HepG2 (cell line): Measurements from ENCODE around the gene NOS2. TPM values are rescaled to one million over a fixed set of nuclear protein-coding genes. Genes with fewer than 3 reads are reported as not detected.
A peak's percentile ranks its signal among the peaks of the same experiment; 100 is the strongest.

ENCODE experiments used
- ATAC-seq: fragments of 200-7000 bp; cut with Tn5 transposase; 3 replicates; pipeline ENCODE4 v1.9.1; 2020; ENCODE audit warnings: mild to moderate bottlenecking, moderate library complexity
- BruUV-seq: library from RNA; stranded (reverse); fragments of 400-500 nt; replicated peaks from 2 replicates; lab custom pipeline; 2021; lab: Mats Ljungman, UMichigan
- CTCF ChIA-PET: fragments of 300-600 bp; formaldehyde crosslinking; extraction: SDS; loops from one replicate; lab custom pipeline; 2021; ENCODE audit warnings: low total read pairs, inconsistent platforms, low intra/inter-chr PET ratio; lab: Yijun Ruan, JAX
- POLR2A ChIA-PET: fragments of 350-600 bp; sonication (Branson Sonifier 250); formaldehyde crosslinking; loops from one replicate; lab custom pipeline; 2020; ENCODE audit warnings: antibody characterized with exemption, inconsistent platforms; lab: Yijun Ruan, JAX
- DNase-seq: peaks from one replicate; pipeline ENCODE4 v3.0.0-alpha.2; 2015; ENCODE audit warnings: low spot score
- FAIRE-seq: peaks from 3 replicates; lab custom pipeline; 2011; peaks lifted over from hg19 to GRCh38; lab: Jason Lieb, UNC
- H2AFZ ChIP-seq: one replicate; pipeline ENCODE4 v1.6.1; 2011; ENCODE audit warnings: low read length, inconsistent platforms
- H3K27ac ChIP-seq: fragments of 300-600 bp; 3 replicates; pipeline ENCODE4 v1.8.0; 2011; ENCODE audit warnings: mixed run types, mild to moderate bottlenecking, mixed read lengths, low read length, inconsistent platforms; ENCODE audit not compliant: insufficient read depth; ENCODE audit errors: extremely low read length
- H3K27me3 ChIP-seq, 2 experiments: fragments of 200-600 bp in 1 of 2; 2 replicates in 1 of 2; 3 replicates in 1 of 2; pipeline versions ENCODE4 v1.6.0 to v1.8.0; 2011; ENCODE audit warnings: low read length in 2 of 2, mild to moderate bottlenecking in 2 of 2, moderate library complexity in 2 of 2, inconsistent platforms in 1 of 2; ENCODE audit not compliant: insufficient read depth in 2 of 2, control insufficient read depth in 1 of 2
- H3K36me3 ChIP-seq, 2 experiments: fragments of 200-600 bp in 1 of 2; replicated peaks in 1 of 2; 2 replicates in 1 of 2; 3 replicates in 1 of 2; pipeline versions ENCODE4 v1.5.1 to v1.8.0; 2011; ENCODE audit warnings: low read length in 2 of 2, inconsistent platforms in 1 of 2; ENCODE audit not compliant: insufficient read depth in 2 of 2, control insufficient read depth in 1 of 2
- H3K4me1 ChIP-seq: 2 replicates; pipeline ENCODE4 v1.5.1; 2012; ENCODE audit warnings: low read length, inconsistent platforms; ENCODE audit not compliant: insufficient read depth
- H3K4me2 ChIP-seq: 2 replicates; pipeline ENCODE4 v1.6.0; 2011; ENCODE audit warnings: low read depth, low read length, inconsistent platforms
- H3K4me3 ChIP-seq, 3 experiments: fragments of 200-600 bp in 1 of 3; sonication (generic), shearing (Covaris generic) in 1 of 3; replicated peaks in 1 of 3; 2 replicates each; pipeline ENCODE4 v1.5.1; 2011 to 2016; ENCODE audit warnings: low read length in 3 of 3, inconsistent platforms in 2 of 3, low read depth in 2 of 3, mild to moderate bottlenecking in 2 of 3, control low read depth in 1 of 3, mixed read lengths in 1 of 3; ENCODE audit not compliant: insufficient read depth in 1 of 3
- H3K79me2 ChIP-seq: one replicate; pipeline ENCODE4 v1.6.1; 2011; ENCODE audit warnings: low read length, inconsistent platforms; ENCODE audit not compliant: insufficient read depth
- H3K9ac ChIP-seq: 2 replicates; pipeline ENCODE4 v1.6.0; 2011; ENCODE audit warnings: mild to moderate bottlenecking, low read depth, low read length, inconsistent platforms; ENCODE audit not compliant: insufficient read depth
- H3K9me3 ChIP-seq: 2 replicates; pipeline ENCODE4 v1.5.1; 2012; ENCODE audit warnings: mild to moderate bottlenecking, low read length
- H4K20me1 ChIP-seq: 2 replicates; pipeline ENCODE4 v1.6.0; 2011; ENCODE audit warnings: inconsistent platforms, mild to moderate bottlenecking, low read length, moderate library complexity; ENCODE audit not compliant: insufficient read depth
- ETV5 ChIP-seq: IDR thresholded peaks from 2 replicates; pipeline ENCODE4 v1.6.1; 2018; ENCODE audit warnings: missing biosample characterization, missing genetic modification reagents, inconsistent platforms, borderline replicate concordance
- RAD21 ChIP-seq: fragments of 450-650 bp; formaldehyde crosslinking; IDR thresholded peaks from 2 replicates; pipeline ENCODE4 v1.5.0; 2020; ENCODE audit warnings: mild to moderate bottlenecking
- RBM22 ChIP-seq: fragments of 200-400 bp; formaldehyde crosslinking; optimal IDR thresholded peaks from 2 replicates; pipeline ENCODE3; 2017; ENCODE audit warnings: mild to moderate bottlenecking, low read length, moderate library complexity
- SMC3 ChIP-seq: IDR thresholded peaks from 2 replicates; pipeline ENCODE4 v1.6.1; 2011; ENCODE audit warnings: low read length, improper control_type of control experiment
- STAG1 ChIP-seq: sonication (generic); formaldehyde crosslinking; IDR thresholded peaks from 2 replicates; pipeline ENCODE4 v1.4.0; 2020; ENCODE audit warnings: missing genetic modification reagents
- XRCC5 ChIP-seq: fragments of 200-400 bp; formaldehyde crosslinking; optimal IDR thresholded peaks from 2 replicates; pipeline ENCODE3; 2017; ENCODE audit warnings: mild to moderate bottlenecking, low read length
- ZFP82 ChIP-seq: sonication (generic); formaldehyde crosslinking; IDR thresholded peaks from 2 replicates; pipeline ENCODE4 v1.5.1; 2020; ENCODE audit warnings: mild to moderate bottlenecking, missing genetic modification reagents, borderline replicate concordance
- ZNF629 ChIP-seq: sonication (generic); formaldehyde crosslinking; conservative IDR thresholded peaks from 2 replicates; pipeline ENCODE4 v1.5.0; 2020; ENCODE audit warnings: missing genetic modification reagents
- ZNF746 ChIP-seq: sonication (generic); formaldehyde crosslinking; IDR thresholded peaks from 2 replicates; pipeline ENCODE4 v1.8.0; 2022; ENCODE audit warnings: mild to moderate bottlenecking, missing genetic modification reagents
- ZNF841 ChIP-seq: sonication (generic); formaldehyde crosslinking; IDR thresholded peaks from 2 replicates; pipeline ENCODE4 v1.8.1; 2023; ENCODE audit warnings: missing genetic modification reagents, borderline replicate concordance
- WGBS: methylation state at CpG from one replicate; pipeline ENCODE4 v1.1.6; 2017; ENCODE audit warnings: low lambda C conversion rate; 5-methylcytosine and 5-hydroxymethylcytosine counted together
- in situ Hi-C: cut with HindIII; loops from 2 replicates; pipeline ENCODE4 v1.10.0; 2017; ENCODE audit warnings: low pct_unique_long_range_greater_than_20kb; ENCODE audit not compliant: extremely low pct_ligation_motif_present
- intact Hi-C: fragments of 100-400 bp; cut with micrococcal nuclease; formaldehyde crosslinking; loops from one replicate; pipeline ENCODE4 v1.10.0; 2022; ENCODE audit not compliant: unreplicated experiment
- polyA plus RNA-seq, 8 experiments: library from polyadenylated mRNA; depleted of rRNA in 3 of 8; stranded (reverse) in 7 of 8; unstranded in 1 of 8; fragments of >200 nt; fragmentation: Illumina TruSeq in 4 of 8; extraction: Trizol in 4 of 8; gene quantifications; 2 replicates each; pipeline versions ENCODE4 v1.2.1 to v1.2.3, GENCODE V29; 2011 to 2016; ENCODE audit warnings: low read depth in 4 of 8, missing spikeins in 1 of 8, mixed read lengths in 1 of 8; ENCODE audit not compliant: insufficient read depth in 1 of 8
- total RNA-seq, 5 experiments: library from RNA; depleted of rRNA; stranded (reverse); fragments of >200 nt; fragmentation: Illumina TruSeq; extraction: Trizol; gene quantifications; 2 replicates each; pipeline ENCODE4 v1.2.3, GENCODE V29; 2016; ENCODE audit warnings: low read depth in 1 of 5
- TF ChIP-seq, protein P1 (sequence below): sonication (generic); formaldehyde crosslinking; IDR thresholded peaks from 2 replicates; pipeline ENCODE4 v1.5.0; 2020; ENCODE audit warnings: mild to moderate bottlenecking, low read depth, missing genetic modification reagents, borderline replicate concordance
- TF ChIP-seq, protein P2 (sequence below): sonication (generic); formaldehyde crosslinking; IDR thresholded peaks from 2 replicates; pipeline ENCODE4 v1.5.0; 2020; ENCODE audit warnings: mild to moderate bottlenecking, missing genetic modification reagents, moderate library complexity

The NOS2 gene
- total and polyA plus RNA-seq, 2 of the 13 experiments (the other 11 are each of a cell fraction or from before 2014, with no cell fraction given), result 0.02 TPM; not detected in 1

DNA sequence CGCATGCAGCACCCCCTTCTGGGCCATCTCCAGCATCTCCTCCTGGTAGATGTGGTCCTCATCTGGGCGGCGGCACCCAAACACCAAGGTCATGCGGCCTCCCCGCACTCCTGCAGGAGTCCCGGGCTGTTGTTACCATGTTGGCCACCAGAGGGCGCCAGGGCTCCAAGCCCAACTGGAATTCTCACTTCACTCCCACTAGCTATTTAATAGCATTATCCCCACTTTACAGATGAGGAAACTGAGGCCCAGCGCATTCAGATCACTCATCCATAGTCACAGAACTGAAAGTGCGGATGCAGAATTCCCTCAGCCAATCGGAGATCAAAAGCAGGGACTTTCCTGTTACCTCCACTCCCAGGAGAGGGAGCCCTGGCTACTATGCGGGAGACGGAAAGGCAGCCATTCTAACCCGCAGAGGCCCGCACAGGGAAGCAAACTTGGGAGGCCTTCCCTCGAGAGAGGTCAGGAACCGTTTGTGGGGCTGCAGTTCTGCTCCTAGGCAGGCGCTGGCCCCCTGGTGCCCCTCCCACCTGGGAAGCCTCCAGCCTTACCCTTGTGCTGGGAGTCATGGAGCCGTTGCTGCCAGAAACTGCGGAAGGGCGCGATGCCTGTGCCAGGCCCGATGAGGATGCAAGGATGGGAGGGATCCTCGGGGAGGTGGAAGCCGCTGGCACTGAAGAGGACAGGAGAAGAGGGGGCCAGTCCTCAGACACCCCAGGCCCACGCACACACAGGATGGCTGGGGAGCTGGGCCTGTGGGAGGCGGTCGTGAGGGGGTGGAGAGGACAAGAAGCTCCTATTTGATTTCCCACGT, 40.1 kb downstream of the NOS2 start:
- Histone ChIP-seq H4K20me1 (no peaks in the 10 kb centered on the region), H3K9ac (no peak overlapping the region), H3K9me3 (no peaks in the 10 kb centered on the region), H2AFZ (no peak overlapping the region), H3K79me2 (no peaks in the 10 kb centered on the region), H3K4me2 (no peak overlapping the region), H3K4me3 (no peak overlapping the region), H3K4me1 (no peaks in the 10 kb centered on the region), H3K27ac (no peak overlapping the region), H3K36me3 (no peaks in the 10 kb centered on the region), H3K27me3 (no peaks in the 10 kb centered on the region; a peak in 1 of 5 replicates)
- intact Hi-C loops, result loop anchor here (1.0 kb wide), 2 partner anchors 45 to 120 kb away; no protein-coding TSS in a partner anchor
- peak; percentile 79 for ATAC-seq
- in situ Hi-C loops, result loop anchor here (5.0 kb wide), 1 partner anchor 122 kb away; no protein-coding TSS in a partner anchor
- 52% methylated on average over 16 of the region's 28 CpGs for WGBS
- peak; percentile 32 for DNase-seq
- no peak for TF ChIP-seq ZNF746 (CRISPR knock-in tag)
- TF ChIP-seq ZNF841 (CRISPR knock-in tag), result no peak
- TF ChIP-seq, protein P1, sequence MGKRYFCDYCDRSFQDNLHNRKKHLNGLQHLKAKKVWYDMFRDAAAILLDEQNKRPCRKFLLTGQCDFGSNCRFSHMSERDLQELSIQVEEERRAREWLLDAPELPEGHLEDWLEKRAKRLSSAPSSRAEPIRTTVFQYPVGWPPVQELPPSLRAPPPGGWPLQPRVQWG (CRISPR knock-in tag), result no peak
- TF ChIP-seq, protein P2, sequence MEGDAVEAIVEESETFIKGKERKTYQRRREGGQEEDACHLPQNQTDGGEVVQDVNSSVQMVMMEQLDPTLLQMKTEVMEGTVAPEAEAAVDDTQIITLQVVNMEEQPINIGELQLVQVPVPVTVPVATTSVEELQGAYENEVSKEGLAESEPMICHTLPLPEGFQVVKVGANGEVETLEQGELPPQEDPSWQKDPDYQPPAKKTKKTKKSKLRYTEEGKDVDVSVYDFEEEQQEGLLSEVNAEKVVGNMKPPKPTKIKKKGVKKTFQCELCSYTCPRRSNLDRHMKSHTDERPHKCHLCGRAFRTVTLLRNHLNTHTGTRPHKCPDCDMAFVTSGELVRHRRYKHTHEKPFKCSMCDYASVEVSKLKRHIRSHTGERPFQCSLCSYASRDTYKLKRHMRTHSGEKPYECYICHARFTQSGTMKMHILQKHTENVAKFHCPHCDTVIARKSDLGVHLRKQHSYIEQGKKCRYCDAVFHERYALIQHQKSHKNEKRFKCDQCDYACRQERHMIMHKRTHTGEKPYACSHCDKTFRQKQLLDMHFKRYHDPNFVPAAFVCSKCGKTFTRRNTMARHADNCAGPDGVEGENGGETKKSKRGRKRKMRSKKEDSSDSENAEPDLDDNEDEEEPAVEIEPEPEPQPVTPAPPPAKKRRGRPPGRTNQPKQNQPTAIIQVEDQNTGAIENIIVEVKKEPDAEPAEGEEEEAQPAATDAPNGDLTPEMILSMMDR (CRISPR knock-in tag), result peak; percentile 86
- peak; percentile 58; the same call in 1 of the 2 replicates for TF ChIP-seq RAD21 (CRISPR knock-in tag)
- TF ChIP-seq ETV5 (CRISPR knock-in tag), result no peak
- TF ChIP-seq STAG1, result peak; percentile 62
- TF ChIP-seq ZNF629 (CRISPR knock-in tag), result peak; percentile 90
- TF ChIP-seq SMC3, result peak; percentile 56
- no peak for TF ChIP-seq RBM22
- 0 out of 2 replicates have a peak, but pooled peaks have one; percentile 33 for TF ChIP-seq ZFP82 (CRISPR knock-in tag)
- TF ChIP-seq XRCC5, result peak; percentile 56
- no TSS peak for BruUV-seq
- POLR2A ChIA-PET, result no interaction called here
- CTCF ChIA-PET, result interaction anchor here (0.8 to 2.3 kb wide), 2 partner anchors 105 to 119 kb away, joined by 4 to 32 read pairs; no protein-coding TSS in a partner anchor
- peak; percentile 51 for FAIRE-seq
